Measurements from ENCODE around the gene HID1. TPM values are rescaled to one million over a fixed set of nuclear protein-coding genes. Genes with fewer than 3 reads are reported as not detected.

The HID1 gene
- total and polyA plus RNA-seq, 2 experiments from 2014 or later: not detected

GRCh38 chr17:74939534-74939933, 33.0 kb downstream of the HID1 start:
- in situ Hi-C loops (cut with MboI): no loop called here

DNA sequence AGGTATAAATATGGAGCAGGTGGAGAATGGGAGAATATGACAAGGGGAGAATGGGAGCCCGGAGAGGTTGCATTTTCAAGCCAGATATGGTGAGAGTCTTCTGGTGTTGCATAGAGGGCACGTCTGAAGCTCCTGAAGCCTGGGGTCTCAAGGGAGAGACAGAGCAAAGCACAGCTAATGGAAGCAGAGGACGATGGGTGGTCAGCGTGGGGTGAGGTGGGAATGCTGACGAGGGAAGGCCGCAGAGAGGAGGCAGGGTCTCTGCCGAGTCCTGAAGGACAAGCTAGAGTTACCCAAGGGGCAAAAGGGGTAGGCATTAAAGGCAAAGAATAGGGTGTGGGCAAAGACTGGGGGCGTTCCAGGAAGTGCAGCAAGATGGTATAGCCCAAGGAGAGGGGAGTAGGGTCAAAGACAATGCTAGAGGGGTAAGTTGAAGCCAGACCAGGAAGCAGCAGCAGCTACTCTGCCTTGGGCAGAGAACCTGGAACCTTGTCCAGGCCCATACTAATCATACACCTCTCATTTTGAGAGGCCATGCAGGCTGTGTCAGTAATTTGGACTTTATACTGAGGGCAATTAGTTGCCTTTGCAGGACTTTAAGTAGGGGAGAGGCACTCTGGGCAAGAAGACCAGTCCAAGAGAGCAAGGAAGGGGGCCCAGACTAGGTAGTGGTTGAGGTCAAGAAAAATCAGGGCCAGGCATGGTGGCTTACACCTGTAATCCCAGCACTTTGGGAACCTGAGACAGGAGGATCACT, 34.2 kb downstream of the HID1 start:
- H3K36me3 ChIP-seq (ENCODE audit: low read depth): no peaks in the 10 kb centered on the region
- no peak overlapping the region for H2AFZ ChIP-seq
- in situ Hi-C loops (cut with MboI): no loop called here
- peaks cover 57% of the 10 kb centered on the region for H3K27me3 ChIP-seq (replicated peaks; ENCODE audit: insufficient read depth)
- no peak overlapping the region for H3K4me3 ChIP-seq
- H3K79me2 ChIP-seq (ENCODE audit: insufficient read depth): no peaks in the 10 kb centered on the region
- no peak overlapping the region for H3K4me2 ChIP-seq (ENCODE audit: unreplicated experiment)
- 35 to 45% methylated on average over 8 of the region's 8 CpGs for WGBS, 2 experiments (ENCODE audit: low coverage in 1 of 2, low lambda C conversion rate in 2 of 2, missing lambda C conversion rate in 2 of 2)
- no peak overlapping the region for H3K27ac ChIP-seq
- DNase-seq: no peak
- H3K9me2 ChIP-seq (ENCODE audit: insufficient read depth): no peaks in the 10 kb centered on the region
- no peaks in the 10 kb centered on the region for H3K9me3 ChIP-seq (ENCODE audit: low read depth)
- TF ChIP-seq EZH2 (IDR thresholded peaks at IDR 0.05; ENCODE audit: insufficient read depth, poor library complexity, severe bottlenecking) (no peak), EZH2phosphoT487 (IDR thresholded peaks at IDR 0.05; ENCODE audit: insufficient read depth, low read depth) (no peak)
- H3F3A ChIP-seq (ENCODE audit: insufficient read depth): no peaks in the 10 kb centered on the region
- H3K9ac ChIP-seq: no peak overlapping the region
- no peaks in the 10 kb centered on the region for H3K4me1 ChIP-seq (ENCODE audit: insufficient read depth)
- no peaks in the 10 kb centered on the region for H4K20me1 ChIP-seq (ENCODE audit: insufficient read depth)

More at GRCh38 chr17:74939534-74939933, 33.0 kb downstream of the HID1 start:
- H3K27ac ChIP-seq: no peak overlapping the region
- H3K36me3 ChIP-seq (ENCODE audit: low read depth): no peaks in the 10 kb centered on the region
- no peak for DNase-seq
- no peaks in the 10 kb centered on the region for H4K20me1 ChIP-seq (ENCODE audit: insufficient read depth)
- H2AFZ ChIP-seq: no peak overlapping the region
- H3K9me2 ChIP-seq (ENCODE audit: insufficient read depth): no peaks in the 10 kb centered on the region
- H3K4me1 ChIP-seq (ENCODE audit: insufficient read depth): no peaks in the 10 kb centered on the region
- H3K4me3 ChIP-seq: no peak overlapping the region
- H3K79me2 ChIP-seq (ENCODE audit: insufficient read depth): no peaks in the 10 kb centered on the region
- TF ChIP-seq EZH2 (IDR thresholded peaks at IDR 0.05; ENCODE audit: insufficient read depth, poor library complexity, severe bottlenecking) (no peak), EZH2phosphoT487 (IDR thresholded peaks at IDR 0.05; ENCODE audit: insufficient read depth, low read depth) (no peak)
- H3F3A ChIP-seq (ENCODE audit: insufficient read depth): no peaks in the 10 kb centered on the region
- peaks cover 55% of the 10 kb centered on the region for H3K27me3 ChIP-seq (replicated peaks; ENCODE audit: insufficient read depth)
- no peak overlapping the region for H3K9ac ChIP-seq
- H3K9me3 ChIP-seq (ENCODE audit: low read depth): no peaks in the 10 kb centered on the region
- no peak overlapping the region for H3K4me2 ChIP-seq (ENCODE audit: unreplicated experiment)
- 40 to 51% methylated on average over 8 of the region's 8 CpGs for WGBS, 2 experiments (ENCODE audit: low coverage in 1 of 2, low lambda C conversion rate in 2 of 2, missing lambda C conversion rate in 2 of 2)

- no peak overlapping the region for H3K4me2 ChIP-seq (ENCODE audit: unreplicated experiment)
- H3K27ac ChIP-seq: no peak overlapping the region
- in situ Hi-C loops (cut with MboI): no loop called here
- H4K20me1 ChIP-seq (ENCODE audit: insufficient read depth): no peaks in the 10 kb centered on the region
- no peak overlapping the region for H3K9ac ChIP-seq
- no peaks in the 10 kb centered on the region for H3K36me3 ChIP-seq (ENCODE audit: low read depth)
- no peaks in the 10 kb centered on the region for H3F3A ChIP-seq (ENCODE audit: insufficient read depth)
- no peaks in the 10 kb centered on the region for H3K79me2 ChIP-seq (ENCODE audit: insufficient read depth)
- peaks cover 61% of the 10 kb centered on the region for H3K27me3 ChIP-seq (replicated peaks; ENCODE audit: insufficient read depth)
- 36 to 41% methylated on average over 9 to 11 of the region's 11 CpGs for WGBS, 2 experiments (ENCODE audit: low coverage in 1 of 2, low lambda C conversion rate in 2 of 2, missing lambda C conversion rate in 2 of 2)
- TF ChIP-seq EZH2phosphoT487 (IDR thresholded peaks at IDR 0.05; ENCODE audit: insufficient read depth, low read depth): no peak
- no peak for TF ChIP-seq EZH2 (IDR thresholded peaks at IDR 0.05; ENCODE audit: insufficient read depth, poor library complexity, severe bottlenecking)
- H3K9me2 ChIP-seq (ENCODE audit: insufficient read depth): no peaks in the 10 kb centered on the region
- no peaks in the 10 kb centered on the region for H3K9me3 ChIP-seq (ENCODE audit: low read depth)
- H3K4me3 ChIP-seq: no peak overlapping the region
- no peak for DNase-seq
- H2AFZ ChIP-seq: no peak overlapping the region
- H3K4me1 ChIP-seq (ENCODE audit: insufficient read depth): no peaks in the 10 kb centered on the region
Measured at GRCh38 chr17:74937064-74938051, 35.2 kb downstream of the HID1 start.

- peaks cover 64% of the 10 kb centered on the region for H3K27me3 ChIP-seq (replicated peaks; ENCODE audit: insufficient read depth)
- in situ Hi-C loops (cut with MboI): no loop called here
- WGBS, 2 experiments (ENCODE audit: low coverage in 1 of 2, low lambda C conversion rate in 2 of 2, missing lambda C conversion rate in 2 of 2): 1 to 3% methylated on average over 12 of the region's 12 CpGs
Measured at GRCh38 chr17:74936470-74936799, 36.1 kb downstream of the HID1 start.

More at GRCh38 chr17:74936470-74936799, 36.1 kb downstream of the HID1 start:
- H3K27ac ChIP-seq: no peak overlapping the region
- no peaks in the 10 kb centered on the region for H3K36me3 ChIP-seq (ENCODE audit: low read depth)
- no peaks in the 10 kb centered on the region for H3K9me2 ChIP-seq (ENCODE audit: insufficient read depth)
- no peaks in the 10 kb centered on the region for H3K4me1 ChIP-seq (ENCODE audit: insufficient read depth)
- no peak overlapping the region for H3K4me3 ChIP-seq
- H3F3A ChIP-seq (ENCODE audit: insufficient read depth): no peaks in the 10 kb centered on the region
- no peak for DNase-seq
- TF ChIP-seq EZH2 (IDR thresholded peaks at IDR 0.05; ENCODE audit: insufficient read depth, poor library complexity, severe bottlenecking): peak; percentile 70
- TF ChIP-seq EZH2phosphoT487 (IDR thresholded peaks at IDR 0.05; ENCODE audit: insufficient read depth, low read depth): no peak
- no peak overlapping the region for H3K9ac ChIP-seq
- H4K20me1 ChIP-seq (ENCODE audit: insufficient read depth): no peaks in the 10 kb centered on the region
- no peak overlapping the region for H2AFZ ChIP-seq
- no peaks in the 10 kb centered on the region for H3K9me3 ChIP-seq (ENCODE audit: low read depth)
- H3K79me2 ChIP-seq (ENCODE audit: insufficient read depth): no peaks in the 10 kb centered on the region
- H3K4me2 ChIP-seq (ENCODE audit: unreplicated experiment): no peak overlapping the region
